ENCODE measurements around the gene JARID2.

JARID2 gene

GRCh38 chr6:15509335-15509933, 263.6 kb downstream of the JARID2 start:
- no peak for DNase-seq (ENCODE audit: low read depth)

GRCh38 chr6:15510121-15510520, 264.3 kb downstream of the JARID2 start:
- DNase-seq (ENCODE audit: low read depth): no peak

GRCh38 chr6:15510536-15511247, 264.8 kb downstream of the JARID2 start:
- no peak for DNase-seq (ENCODE audit: low read depth)

GRCh38 chr6:15511248-15512125, 265.6 kb downstream of the JARID2 start:
- no peak for DNase-seq (ENCODE audit: low read depth)

GRCh38 chr6:15512126-15512525, 266.3 kb downstream of the JARID2 start:
- DNase-seq (ENCODE audit: low read depth): no peak

- no peak for DNase-seq (ENCODE audit: low read depth)
These were observed 266.9 kb downstream of the JARID2 start for GRCh38 chr6:15512721-15513120.

GRCh38 chr6:15513131-15513771, 267.4 kb downstream of the JARID2 start:
- no peak for DNase-seq (ENCODE audit: low read depth)

GRCh38 chr6:15513801-15514711, 268.2 kb downstream of the JARID2 start:
- DNase-seq (ENCODE audit: low read depth): no peak

GRCh38 chr6:15515226-15515625, 269.4 kb downstream of the JARID2 start:
- DNase-seq (ENCODE audit: low read depth): no peak

- DNase-seq (ENCODE audit: low read depth): no peak
These were observed 269.9 kb downstream of the JARID2 start for GRCh38 chr6:15515660-15516375.

- DNase-seq (ENCODE audit: low read depth): no peak
These were observed 270.5 kb downstream of the JARID2 start for GRCh38 chr6:15516378-15516777.

- no peak for DNase-seq (ENCODE audit: low read depth)
These were observed 271.2 kb downstream of the JARID2 start for GRCh38 chr6:15516923-15517560.

GRCh38 chr6:15517600-15517999, 271.7 kb downstream of the JARID2 start:
- no peak for DNase-seq (ENCODE audit: low read depth)

GRCh38 chr6:15518057-15518456, 272.2 kb downstream of the JARID2 start:
- no peak for DNase-seq (ENCODE audit: low read depth)

GRCh38 chr6:15518878-15519277, 273.0 kb downstream of the JARID2 start:
- DNase-seq (ENCODE audit: low read depth): no peak

- DNase-seq (ENCODE audit: low read depth): no peak
These were observed 273.8 kb downstream of the JARID2 start for GRCh38 chr6:15519681-15520080.

- DNase-seq (ENCODE audit: low read depth): no peak
These were observed 274.8 kb downstream of the JARID2 start for GRCh38 chr6:15520626-15521203.

- DNase-seq (ENCODE audit: low read depth): no peak
These were observed 275.7 kb downstream of the JARID2 start for GRCh38 chr6:15521582-15521981.

GRCh38 chr6:15522026-15522425, 276.2 kb downstream of the JARID2 start:
- no peak for DNase-seq (ENCODE audit: low read depth)

- no peak for DNase-seq (ENCODE audit: low read depth)
These were observed 276.6 kb downstream of the JARID2 start for GRCh38 chr6:15522427-15522826.

Measured in stromal cell of bone marrow (primary cell).